DMS 273 treated with DMSO at 0.1 percent for 48 hours (cell line): ENCODE results near the gene PCA3.

Experiments used
- DNase-seq: peaks from one replicate; lab custom pipeline; 2025; lab: John Stamatoyannopoulos, UW

PCA3 gene

GRCh38 chr9:76827296-76828080 is 63.2 kb downstream of the PCA3 start:
- no peak for DNase-seq

- no peak for DNase-seq
These were observed 64.2 kb downstream of the PCA3 start for GRCh38 chr9:76828447-76828846.

- no peak for DNase-seq
These were observed 71.5 kb downstream of the PCA3 start for GRCh38 chr9:76835571-76836283.
